ENCODE data around the gene DNALI1. TPM values are rescaled to one million over a fixed set of nuclear protein-coding genes. Genes with fewer than 3 reads are reported as not detected.

Gene DNALI1
- total RNA-seq, 2 experiments from 2014 or later = not detected

- ChIA-PET CTCF (interaction anchor here (1.0 to 14.7 kb wide), 6 partner anchors 13 to 214 kb away, joined by 3 to 272 read pairs (median 4); no protein-coding TSS in a partner anchor), POLR2A (no interaction called here)
- H3K27me3 Mint-ChIP-seq = peaks cover 11% of the 10 kb centered on the region
- H3K27ac Mint-ChIP-seq = no peak overlapping the region
- H3K9me3 Mint-ChIP-seq = no peaks in the 10 kb centered on the region
- TF ChIP-seq, protein P1, sequence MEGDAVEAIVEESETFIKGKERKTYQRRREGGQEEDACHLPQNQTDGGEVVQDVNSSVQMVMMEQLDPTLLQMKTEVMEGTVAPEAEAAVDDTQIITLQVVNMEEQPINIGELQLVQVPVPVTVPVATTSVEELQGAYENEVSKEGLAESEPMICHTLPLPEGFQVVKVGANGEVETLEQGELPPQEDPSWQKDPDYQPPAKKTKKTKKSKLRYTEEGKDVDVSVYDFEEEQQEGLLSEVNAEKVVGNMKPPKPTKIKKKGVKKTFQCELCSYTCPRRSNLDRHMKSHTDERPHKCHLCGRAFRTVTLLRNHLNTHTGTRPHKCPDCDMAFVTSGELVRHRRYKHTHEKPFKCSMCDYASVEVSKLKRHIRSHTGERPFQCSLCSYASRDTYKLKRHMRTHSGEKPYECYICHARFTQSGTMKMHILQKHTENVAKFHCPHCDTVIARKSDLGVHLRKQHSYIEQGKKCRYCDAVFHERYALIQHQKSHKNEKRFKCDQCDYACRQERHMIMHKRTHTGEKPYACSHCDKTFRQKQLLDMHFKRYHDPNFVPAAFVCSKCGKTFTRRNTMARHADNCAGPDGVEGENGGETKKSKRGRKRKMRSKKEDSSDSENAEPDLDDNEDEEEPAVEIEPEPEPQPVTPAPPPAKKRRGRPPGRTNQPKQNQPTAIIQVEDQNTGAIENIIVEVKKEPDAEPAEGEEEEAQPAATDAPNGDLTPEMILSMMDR (IDR thresholded peaks at IDR 0.05) = no peak
- H3K4me1 Mint-ChIP-seq (ENCODE audit: low read depth) = peaks cover under 1% of the 10 kb centered on the region
- intact Hi-C loops (cut with micrococcal nuclease) = no loop called here
- DNase-seq (no peak), ATAC-seq (no peak)
- H3K36me3 Mint-ChIP-seq (ENCODE audit: low read depth) = no peaks in the 10 kb centered on the region
- H3K4me3 Mint-ChIP-seq = no peak overlapping the region
These were observed 44.7 kb downstream of the DNALI1 start for GRCh38 chr1:37601441-37601840.

GRCh38 chr1:37602750-37603694 is 46.3 kb downstream of the DNALI1 start:
- intact Hi-C loops (cut with micrococcal nuclease) = loop anchor here (2.0 kb wide), 1 partner anchor 80 kb away; no protein-coding TSS in a partner anchor
- ATAC-seq (peak; percentile 77), DNase-seq (peak; percentile 34)
- H3K4me1 Mint-ChIP-seq (ENCODE audit: low read depth) = no peaks in the 10 kb centered on the region
- TF ChIP-seq, protein P1 (IDR thresholded peaks at IDR 0.05) = peak; percentile 80
- no peak overlapping the region for H3K4me3 Mint-ChIP-seq
- H3K27ac Mint-ChIP-seq = no peak overlapping the region
- H3K36me3 Mint-ChIP-seq (ENCODE audit: low read depth) = no peaks in the 10 kb centered on the region
- CTCF ChIA-PET = interaction anchor here (0.7 to 14.7 kb wide), 36 partner anchors 9 to 259 kb away, joined by 3 to 272 read pairs (median 4); partner anchors contain the start of genes MEAF6 and RSPO1
- H3K27me3 Mint-ChIP-seq = peaks cover 11% of the 10 kb centered on the region
- POLR2A ChIA-PET = interaction anchor here (1.2 kb wide), 1 partner anchor 78 kb away, joined by 4 read pairs; no protein-coding TSS in a partner anchor
- H3K9me3 Mint-ChIP-seq = no peaks in the 10 kb centered on the region

DNA sequence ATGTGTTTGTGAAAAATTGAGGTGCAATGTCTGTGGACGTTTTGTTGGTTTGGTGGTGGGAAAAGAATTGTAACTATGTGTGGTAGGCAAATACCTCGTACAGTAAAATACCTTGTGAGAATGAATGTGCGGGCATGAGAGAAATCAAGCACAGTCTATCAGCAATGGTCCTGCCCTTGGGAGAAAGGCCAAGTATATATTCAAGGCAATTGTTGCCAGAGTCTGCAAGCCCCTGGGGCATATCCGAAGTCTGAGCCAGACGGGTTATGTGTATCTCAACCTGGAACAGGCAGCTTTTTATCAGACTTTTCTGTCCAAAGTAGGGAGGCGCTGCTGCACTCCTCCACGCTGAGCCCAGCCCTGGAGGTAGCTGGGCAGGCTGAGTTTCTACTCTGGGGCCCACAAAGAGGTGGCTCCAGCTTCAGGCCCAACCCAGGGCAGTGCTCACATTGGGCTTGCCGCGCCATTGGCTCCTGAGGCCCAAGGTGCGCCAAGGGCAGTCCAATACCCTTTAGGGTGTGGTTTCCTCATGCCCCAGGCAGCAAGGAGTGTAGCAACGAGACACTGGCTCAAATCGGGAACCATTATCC is 48.4 kb downstream of the DNALI1 start:
- no peak for ATAC-seq
- no peak overlapping the region for H3K27ac Mint-ChIP-seq
- no peak overlapping the region for H3K4me3 Mint-ChIP-seq
- ChIA-PET POLR2A (no interaction called here), CTCF (interaction anchor here (14.7 kb wide), 1 partner anchor 74 kb away, joined by 272 read pairs; no protein-coding TSS in a partner anchor)
- H3K27me3 Mint-ChIP-seq = peaks cover 11% of the 10 kb centered on the region
- DNase-seq = no peak
- intact Hi-C loops (cut with micrococcal nuclease) = no loop called here
- TF ChIP-seq, protein P1 (IDR thresholded peaks at IDR 0.05) = no peak
- H3K4me1 Mint-ChIP-seq (ENCODE audit: low read depth) = no peaks in the 10 kb centered on the region
- H3K36me3 Mint-ChIP-seq (ENCODE audit: low read depth) = no peaks in the 10 kb centered on the region
- no peaks in the 10 kb centered on the region for H3K9me3 Mint-ChIP-seq

DNA sequence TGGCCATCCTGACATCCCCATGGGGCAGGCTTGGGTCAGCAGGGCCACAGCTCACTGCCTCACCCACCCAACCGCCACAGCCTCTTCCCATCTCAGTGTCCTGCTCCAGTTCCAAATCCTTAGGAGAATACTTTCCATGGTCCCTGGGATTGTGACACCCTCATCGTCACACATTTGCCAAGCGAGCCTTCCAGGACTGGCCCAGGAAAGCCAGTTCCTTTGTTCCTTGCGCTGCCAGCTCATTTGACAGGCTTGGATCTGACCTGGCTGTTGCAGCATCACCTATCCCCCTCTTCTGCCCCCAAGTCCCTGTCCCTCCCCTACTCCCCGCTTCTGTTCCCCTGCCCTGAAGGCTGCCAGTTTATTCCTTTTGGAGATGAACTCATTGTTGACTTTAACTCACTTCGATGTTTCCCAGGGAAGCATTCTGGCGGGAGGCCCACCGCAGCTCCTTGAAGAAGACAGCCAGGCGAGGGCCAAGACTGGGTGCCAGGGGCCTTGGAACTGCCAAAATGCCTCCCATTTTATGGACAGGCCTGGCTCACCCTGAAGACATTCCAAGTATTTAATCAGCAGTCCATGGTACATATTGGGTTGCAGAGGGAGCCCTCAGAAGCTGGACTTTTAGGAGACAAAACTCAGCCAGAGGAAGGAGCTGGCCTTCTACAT is 49.2 kb downstream of the DNALI1 start:
- Mint-ChIP-seq H3K9me3 (no peaks in the 10 kb centered on the region), H3K36me3 (ENCODE audit: low read depth) (no peaks in the 10 kb centered on the region), H3K4me3 (no peak overlapping the region), H3K4me1 (ENCODE audit: low read depth) (no peaks in the 10 kb centered on the region), H3K27ac (no peak overlapping the region), H3K27me3 (peaks cover 11% of the 10 kb centered on the region)
- ChIA-PET POLR2A (interaction anchor here (0.6 kb wide), 1 partner anchor 9 kb away, joined by 4 read pairs; no protein-coding TSS in a partner anchor), CTCF (interaction anchor here (14.7 kb wide), 1 partner anchor 73 kb away, joined by 272 read pairs; no protein-coding TSS in a partner anchor)
- TF ChIP-seq, protein P1 (IDR thresholded peaks at IDR 0.05) = no peak
- ATAC-seq (no peak), DNase-seq (no peak)
- intact Hi-C loops (cut with micrococcal nuclease) = no loop called here
